GM12878 (cell line): ENCODE results near the gene RND2. TPM values are rescaled to one million over a fixed set of nuclear protein-coding genes. Genes with fewer than 3 reads are reported as not detected.

ENCODE experiments used
- CREB1 ChIP-seq: IDR thresholded peaks from 2 replicates; pipeline ENCODE4 v1.6.1; 2012; ENCODE audit warnings: low read depth, mild to moderate bottlenecking, inconsistent platforms
- CREM ChIP-seq: IDR thresholded peaks from 2 replicates; pipeline ENCODE4 v1.6.1; 2014; ENCODE audit warnings: antibody characterized with exemption, low read depth
- EGR1 ChIP-seq, 2 experiments: IDR thresholded peaks; 1 replicate in 1 of 2; 2 replicates in 1 of 2; pipeline ENCODE4 v1.6.1; 2011 to 2012; ENCODE audit warnings: low read depth in 2 of 2, low read length in 2 of 2, borderline replicate concordance in 1 of 2, mild to moderate bottlenecking in 1 of 2, moderate library complexity in 1 of 2
- GABPA ChIP-seq: IDR thresholded peaks from 2 replicates; pipeline ENCODE4 v1.6.1; 2014; ENCODE audit warnings: antibody characterized with exemption, low read depth, mild to moderate bottlenecking, inconsistent platforms
- IKZF1 ChIP-seq: fragments of 450-650 bp; conservative IDR thresholded peaks from 2 replicates; pipeline ENCODE4 v1.6.1; 2017; ENCODE audit warnings: antibody characterized with exemption, mild to moderate bottlenecking
- MLLT1 ChIP-seq: fragments of 450-650 bp; IDR thresholded peaks from 2 replicates; pipeline ENCODE4 v1.6.1; 2016; ENCODE audit warnings: mild to moderate bottlenecking
- MXI1 ChIP-seq: fragments of 150-350 bp; IDR thresholded peaks from 2 replicates; pipeline ENCODE4 v1.6.1; 2011; ENCODE audit warnings: low read depth, mild to moderate bottlenecking, inconsistent platforms, low read length, improper control_type of control experiment
- MYC ChIP-seq: IDR thresholded peaks from 2 replicates; pipeline ENCODE4 v1.6.1; 2011; ENCODE audit warnings: mild to moderate bottlenecking, low read length, moderate library complexity, inconsistent platforms; ENCODE audit not compliant: insufficient read depth, insufficient replicate concordance, insufficient read length, severe bottlenecking
- NKRF ChIP-seq: fragments of 450-650 bp; conservative IDR thresholded peaks from 2 replicates; pipeline ENCODE4 v1.6.1; 2017; ENCODE audit warnings: mild to moderate bottlenecking, moderate library complexity
- POLR2A ChIP-seq: IDR thresholded peaks from 2 replicates; pipeline ENCODE4 v1.6.1; 2011; ENCODE audit warnings: low read depth, mild to moderate bottlenecking, low read length
- RAD51 ChIP-seq: fragments of 450-650 bp; IDR thresholded peaks from 2 replicates; pipeline ENCODE4 v1.6.1; 2016; ENCODE audit warnings: moderate library complexity, mild to moderate bottlenecking, inconsistent platforms
- RBBP5 ChIP-seq: fragments of 200-600 bp; sonication (generic); conservative IDR thresholded peaks from 2 replicates; pipeline ENCODE4 v1.6.1; 2016
- RELA ChIP-seq: fragments of 450-650 bp; IDR thresholded peaks from 2 replicates; pipeline ENCODE4 v1.8.0; 2014; ENCODE audit warnings: borderline replicate concordance; ENCODE audit not compliant: partially characterized antibody
- SMAD5 ChIP-seq: IDR thresholded peaks from 2 replicates; pipeline ENCODE4 v1.6.1; 2016; ENCODE audit warnings: antibody characterized with exemption, low read depth
- SMARCA5 ChIP-seq: fragments of 450-650 bp; IDR thresholded peaks from 2 replicates; pipeline ENCODE4 v1.6.1; 2017; ENCODE audit warnings: mild to moderate bottlenecking
- SREBF2 ChIP-seq: IDR thresholded peaks from 2 replicates; pipeline ENCODE4 v1.6.1; 2012; ENCODE audit warnings: mild to moderate bottlenecking, low read length
- SRF ChIP-seq, 2 experiments: IDR thresholded peaks; 2 replicates each; pipeline ENCODE4 v1.6.1; 2011; ENCODE audit warnings: low read depth in 2 of 2, low read length in 2 of 2, mild to moderate bottlenecking in 1 of 2, moderate library complexity in 1 of 2
- STAT3 ChIP-seq: IDR thresholded peaks from 2 replicates; pipeline ENCODE4 v1.6.1; 2011; ENCODE audit warnings: low read depth, low read length, improper control_type of control experiment
- TAF1 ChIP-seq: IDR thresholded peaks from 2 replicates; pipeline ENCODE4 v1.6.1; 2011; ENCODE audit warnings: mild to moderate bottlenecking, low read depth, low read length, borderline replicate concordance
- TCF3 ChIP-seq: IDR thresholded peaks from 2 replicates; pipeline ENCODE4 v1.6.1; 2012; ENCODE audit warnings: low read depth, mild to moderate bottlenecking, low read length, borderline replicate concordance; ENCODE audit not compliant: insufficient read depth
- USF2 ChIP-seq: IDR thresholded peaks from 2 replicates; pipeline ENCODE4 v1.6.1; 2011; ENCODE audit warnings: low read depth, low read length, improper control_type of control experiment, borderline replicate concordance
- ZBTB40 ChIP-seq: fragments of 450-650 bp; IDR thresholded peaks from 2 replicates; pipeline ENCODE4 v1.6.1; 2016; ENCODE audit warnings: mild to moderate bottlenecking, moderate library complexity, borderline replicate concordance
- ZNF622 ChIP-seq: fragments of 450-650 bp; IDR thresholded peaks from 2 replicates; pipeline ENCODE4 v1.6.1; 2017; ENCODE audit warnings: mild to moderate bottlenecking, inconsistent platforms
- polyA plus RNA-seq, 11 experiments: library from polyadenylated mRNA; depleted of rRNA in 4 of 11; unstranded in 6 of 11; stranded (reverse) in 5 of 11; fragments of >200 nt; fragmentation: Nextera tagmentation in 4 of 11; fragmentation: Illumina TruSeq in 1 of 11; extraction: Ambion mirVana in 4 of 11; extraction: Trizol in 1 of 11; gene quantifications; 1 replicate in 1 of 11; 2 replicates in 10 of 11; pipeline versions ENCODE4 v1.2.1 to v1.2.3, GENCODE V29; 2011 to 2016; ENCODE audit warnings: inconsistent platforms in 2 of 11, missing spikeins in 2 of 11, low read depth in 1 of 11
- total RNA-seq, 4 experiments: library from RNA; depleted of rRNA in 3 of 4; stranded (reverse); fragments of >200 nt in 3 of 4; fragmentation: Illumina TruSeq in 1 of 4; extraction: Trizol in 1 of 4; gene quantifications; 2 replicates each; pipeline versions ENCODE4 v1.2.1 to v1.2.3, GENCODE V29; 2013 to 2021

The RND2 gene
- total and polyA plus RNA-seq, 10 of the 15 experiments (the other 5 are each of a cell fraction or from before 2014, with no cell fraction given): 0.01 to 0.05 (median 0.03) TPM; not detected in 6

- TF ChIP-seq EGR1 (IDR thresholded peaks at IDR 0.05; ENCODE audit: borderline replicate concordance in 1 of 2, low read depth in 2 of 2, low read length in 2 of 2): 0 out of 3 replicates have a peak, but pooled peaks of 1 of the 2 experiments have one; percentile 9
- TF ChIP-seq GABPA: no peak
- no peak for TF ChIP-seq MYC
- TF ChIP-seq MXI1: peak; percentile 82
- peak; percentile 76 for TF ChIP-seq CREB1
- TF ChIP-seq NKRF: peak; percentile 95
- TF ChIP-seq SRF (IDR thresholded peaks at IDR 0.05; ENCODE audit: low read depth in 2 of 2, low read length in 2 of 2): no peak
- no peak for TF ChIP-seq RBBP5
- TF ChIP-seq CREM: peak; percentile 63
- no peak for TF ChIP-seq STAT3
- 0 out of 2 replicates have a peak, but pooled peaks have one; percentile 29 for TF ChIP-seq SMAD5
- TF ChIP-seq ZNF622: no peak
- peak; percentile 49; the same call in 1 of the 2 replicates for TF ChIP-seq ZBTB40
- no peak for TF ChIP-seq USF2
- no peak for TF ChIP-seq MLLT1
- peak; percentile 73 for TF ChIP-seq SMARCA5
- TF ChIP-seq RAD51: no peak
- TF ChIP-seq IKZF1: 0 out of 2 replicates have a peak, but pooled peaks have one; percentile 4
- TF ChIP-seq SREBF2: no peak
- TF ChIP-seq TAF1: peak; percentile 76; the same call in 1 of the 2 replicates
- no peak for TF ChIP-seq TCF3
- TF ChIP-seq POLR2A: peak; percentile 78
- TF ChIP-seq RELA: peak; percentile 35
- TF ChIP-seq, all 136 proteins: peak for 29
Observed at GRCh38 chr17:42980274-42980765, 44.7 kb upstream of the RND2 start, which contains the start of gene RUNDC1 (continued).
